Liver (tissue), 9 donors: Measurements from ENCODE around the gene TRUB1. TPM values are rescaled to one million over a fixed set of nuclear protein-coding genes. Genes with fewer than 3 reads are reported as not detected.

Experiments
- DNase-seq: peaks from one replicate; pipeline ENCODE4 v3.0.0-alpha.2; 2017; ENCODE audit warnings: low spot score
- H3K27ac ChIP-seq, 2 donors: one replicate each; pipeline ENCODE4 v1.7.0; 2013; ENCODE audit warnings: inconsistent platforms in 2 of 2, low read length in 2 of 2, control low read depth in 1 of 2, low read depth in 1 of 2, mild to moderate bottlenecking in 1 of 2
- H3K27me3 ChIP-seq, 4 donors: one replicate each; pipeline versions ENCODE4 v1.6.1 to v1.7.0; 2013; ENCODE audit warnings: low read length in 3 of 4, inconsistent platforms in 1 of 4, mild to moderate bottlenecking in 1 of 4, moderate library complexity in 1 of 4; ENCODE audit not compliant: control insufficient read depth in 4 of 4, insufficient read depth in 4 of 4
- H3K36me3 ChIP-seq, 4 donors: one replicate each; pipeline versions ENCODE4 v1.6.1 to v1.7.0; 2013; ENCODE audit warnings: low read length in 3 of 4, mild to moderate bottlenecking in 3 of 4, low read depth in 1 of 4, moderate library complexity in 1 of 4; ENCODE audit not compliant: control insufficient read depth in 4 of 4, insufficient read depth in 3 of 4
- H3K4me1 ChIP-seq, 4 donors: one replicate each; pipeline versions ENCODE4 v1.6.1 to v1.7.0; 2013; ENCODE audit warnings: low read length in 3 of 4, mild to moderate bottlenecking in 3 of 4, moderate library complexity in 1 of 4; ENCODE audit not compliant: control insufficient read depth in 4 of 4, insufficient read depth in 4 of 4
- H3K4me3 ChIP-seq, 3 donors: one replicate each; pipeline versions ENCODE4 v1.6.1 to v1.7.0; 2013; ENCODE audit warnings: low read length in 3 of 3, control low read depth in 1 of 3, low read depth in 1 of 3, mild to moderate bottlenecking in 1 of 3
- H3K9ac ChIP-seq, 2 donors: one replicate each; pipeline ENCODE4 v1.7.0; 2013; ENCODE audit warnings: low read length in 2 of 2, mild to moderate bottlenecking in 2 of 2, moderate library complexity in 2 of 2, control low read depth in 1 of 2, low read depth in 1 of 2
- H3K9me3 ChIP-seq, 4 donors: one replicate each; pipeline versions ENCODE4 v1.6.1 to v1.7.0; 2013; ENCODE audit warnings: low read length in 3 of 4; ENCODE audit not compliant: control insufficient read depth in 4 of 4
- FOXA1 ChIP-seq: IDR thresholded peaks from 2 replicates; pipeline ENCODE4 v1.6.1; 2016; ENCODE audit warnings: antibody characterized with exemption
- FOXA2 ChIP-seq: IDR thresholded peaks from 2 replicates; pipeline ENCODE4 v1.6.1; 2016; ENCODE audit warnings: antibody characterized with exemption
- HNF4A ChIP-seq, 2 donors: conservative IDR thresholded peaks; 2 replicates each; pipeline ENCODE4 v1.6.1; 2016; ENCODE audit warnings: antibody characterized with exemption in 2 of 2, mild to moderate bottlenecking in 2 of 2
- HNF4G ChIP-seq: IDR thresholded peaks from 2 replicates; pipeline ENCODE4 v1.6.1; 2016; ENCODE audit warnings: antibody characterized with exemption
- JUND ChIP-seq, 2 donors: IDR thresholded peaks; 2 replicates each; pipeline ENCODE4 v1.6.1; 2016; ENCODE audit warnings: antibody characterized with exemption in 2 of 2
- NR2F2 ChIP-seq: IDR thresholded peaks from 2 replicates; pipeline ENCODE4 v1.6.1; 2016; ENCODE audit warnings: antibody characterized with exemption
- REST ChIP-seq: IDR thresholded peaks from 2 replicates; pipeline ENCODE4 v1.6.1; 2016; ENCODE audit warnings: antibody characterized with exemption, mild to moderate bottlenecking
- RXRA ChIP-seq, 2 donors: IDR thresholded peaks; 2 replicates each; pipeline ENCODE4 v1.6.1; 2017 to 2018; ENCODE audit warnings: antibody characterized with exemption in 2 of 2, mild to moderate bottlenecking in 1 of 2
- SP1 ChIP-seq: IDR thresholded peaks from 2 replicates; pipeline ENCODE4 v1.6.1; 2018; ENCODE audit warnings: antibody characterized with exemption, mild to moderate bottlenecking
- TAF1 ChIP-seq: conservative IDR thresholded peaks from 2 replicates; pipeline ENCODE4 v1.6.1; 2016; ENCODE audit warnings: antibody characterized with exemption, mild to moderate bottlenecking
- ZBTB33 ChIP-seq: IDR thresholded peaks from 2 replicates; pipeline ENCODE4 v1.6.1; 2016; ENCODE audit warnings: antibody characterized with exemption
- WGBS: extraction: QIAGEN DNeasy Blood & Tissue Kit; methylation state at CpG from one replicate; pipeline ENCODE4 v1.1.7; 2013; 5-methylcytosine and 5-hydroxymethylcytosine counted together
- polyA plus RNA-seq, 2 donors: library from polyadenylated mRNA; stranded (reverse) in 1 of 2; unstranded in 1 of 2; fragments of 200-250 nt in 1 of 2; fragments of >200 nt in 1 of 2; fragmentation: Nextera tagmentation in 1 of 2; extraction: Ambion mirVana in 1 of 2; gene quantifications; one replicate each; pipeline versions ENCODE4 v1.2.1 to v1.2.3, GENCODE V29; 2013 to 2015
- total RNA-seq, 2 donors: library from RNA; depleted of rRNA; stranded (reverse); fragments of >200 nt; gene quantifications; one replicate each; pipeline ENCODE4 v1.2.3, GENCODE V29; 2014
- TF ChIP-seq, protein P1 (sequence below): IDR thresholded peaks from 2 replicates; pipeline ENCODE4 v1.6.1; 2016; ENCODE audit warnings: antibody characterized with exemption
- TF ChIP-seq, protein P2 (sequence below): IDR thresholded peaks from 2 replicates; pipeline ENCODE4 v1.6.1; 2016; ENCODE audit warnings: antibody characterized with exemption
- TF ChIP-seq, protein P3 (sequence below): fragments of 150-350 bp; IDR thresholded peaks from 2 replicates; pipeline ENCODE4 v1.5.1; 2017; ENCODE audit warnings: improper control_type of control experiment, low read depth, low read length; ENCODE audit not compliant: missing input control
- donor health status: healthy.
- donor health status: healthy.
- donor health status: healthy.
- donor health status: healthy.
- donor health status: healthy.

Gene TRUB1
- total and polyA plus RNA-seq, 4 donors = 6.1 to 14.1 (median 8.3) TPM

- TF ChIP-seq, protein P1, sequence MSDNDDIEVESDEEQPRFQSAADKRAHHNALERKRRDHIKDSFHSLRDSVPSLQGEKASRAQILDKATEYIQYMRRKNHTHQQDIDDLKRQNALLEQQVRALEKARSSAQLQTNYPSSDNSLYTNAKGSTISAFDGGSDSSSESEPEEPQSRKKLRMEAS = no peak
- no peak for TF ChIP-seq NR2F2
Observed at GRCh38 chr10:115003396-115003795, 65.4 kb downstream of the TRUB1 start (continued).

- Histone ChIP-seq H3K4me1 (peaks cover 0 to 3% (median 0%) of the 10 kb centered on the region in 4 donors), H3K27me3 (no peaks in the 10 kb centered on the region), H3K27ac (no peak overlapping the region), H3K4me3 (no peak overlapping the region), H3K9ac (no peak overlapping the region), H3K36me3 (no peaks in the 10 kb centered on the region), H3K9me3 (no peaks in the 10 kb centered on the region)
- whole genome bisulfite sequencing = 76% methylated on average over 3 of the region's 3 CpGs
- no peak for DNase-seq
- TF ChIP-seq HNF4G (no peak), ZBTB33 (no peak), SP1 (no peak), REST (no peak), NR2F2 (no peak)
Observed at GRCh38 chr10:115004236-115004862, 66.4 kb downstream of the TRUB1 start.

DNA sequence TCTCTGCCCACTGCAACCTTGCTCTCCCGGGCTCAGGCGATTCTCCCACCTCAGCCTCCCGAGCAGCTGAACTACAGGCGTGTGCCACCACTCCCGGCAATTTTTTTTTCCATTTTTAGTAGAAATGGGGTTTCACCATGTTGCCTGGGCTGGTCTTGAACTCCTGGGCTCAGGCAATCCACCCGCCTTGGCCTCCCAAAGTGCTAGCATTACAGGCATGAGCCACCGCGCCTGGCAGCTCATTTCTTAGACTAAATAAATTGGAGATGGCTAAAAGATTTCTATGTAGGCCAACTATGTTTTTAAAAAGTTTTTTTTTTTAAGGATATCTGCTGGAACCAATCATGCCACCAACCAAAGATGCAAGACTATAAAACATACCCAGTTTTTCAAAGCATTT lies 67.8 kb downstream of the TRUB1 start:
- DNase-seq = no peak
- no peaks in the 10 kb centered on the region for H3K9me3 ChIP-seq
- TF ChIP-seq REST (no peak), TAF1 (no peak), HNF4A (conservative IDR thresholded peaks at IDR 0.05) (no peak), ZBTB33 (no peak), HNF4G (no peak), NR2F2 (no peak), FOXA2 (no peak), FOXA1 (no peak), SP1 (no peak), RXRA (IDR thresholded peaks at IDR 0.05) (no peak), JUND (IDR thresholded peaks at IDR 0.05) (no peak)
- TF ChIP-seq, protein P2, sequence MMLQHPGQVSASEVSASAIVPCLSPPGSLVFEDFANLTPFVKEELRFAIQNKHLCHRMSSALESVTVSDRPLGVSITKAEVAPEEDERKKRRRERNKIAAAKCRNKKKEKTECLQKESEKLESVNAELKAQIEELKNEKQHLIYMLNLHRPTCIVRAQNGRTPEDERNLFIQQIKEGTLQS = no peak
- TF ChIP-seq, protein P3, sequence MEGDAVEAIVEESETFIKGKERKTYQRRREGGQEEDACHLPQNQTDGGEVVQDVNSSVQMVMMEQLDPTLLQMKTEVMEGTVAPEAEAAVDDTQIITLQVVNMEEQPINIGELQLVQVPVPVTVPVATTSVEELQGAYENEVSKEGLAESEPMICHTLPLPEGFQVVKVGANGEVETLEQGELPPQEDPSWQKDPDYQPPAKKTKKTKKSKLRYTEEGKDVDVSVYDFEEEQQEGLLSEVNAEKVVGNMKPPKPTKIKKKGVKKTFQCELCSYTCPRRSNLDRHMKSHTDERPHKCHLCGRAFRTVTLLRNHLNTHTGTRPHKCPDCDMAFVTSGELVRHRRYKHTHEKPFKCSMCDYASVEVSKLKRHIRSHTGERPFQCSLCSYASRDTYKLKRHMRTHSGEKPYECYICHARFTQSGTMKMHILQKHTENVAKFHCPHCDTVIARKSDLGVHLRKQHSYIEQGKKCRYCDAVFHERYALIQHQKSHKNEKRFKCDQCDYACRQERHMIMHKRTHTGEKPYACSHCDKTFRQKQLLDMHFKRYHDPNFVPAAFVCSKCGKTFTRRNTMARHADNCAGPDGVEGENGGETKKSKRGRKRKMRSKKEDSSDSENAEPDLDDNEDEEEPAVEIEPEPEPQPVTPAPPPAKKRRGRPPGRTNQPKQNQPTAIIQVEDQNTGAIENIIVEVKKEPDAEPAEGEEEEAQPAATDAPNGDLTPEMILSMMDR = no peak
- H3K36me3 ChIP-seq = no peaks in the 10 kb centered on the region
- no peaks in the 10 kb centered on the region for H3K4me1 ChIP-seq
- WGBS = 95% methylated on average over 8 of the region's 8 CpGs
- no peak overlapping the region for H3K27ac ChIP-seq
- no peak overlapping the region for H3K4me3 ChIP-seq
- H3K9ac ChIP-seq = no peak overlapping the region
- H3K27me3 ChIP-seq = no peaks in the 10 kb centered on the region
